ENCODE data around the gene PPP2R3B.

GRCh38 chrX:356385-357034 lies 30.2 kb downstream of the PPP2R3B start:
- TF ChIP-seq CTCF (conservative IDR thresholded peaks at IDR 0.05; ENCODE audit: low read depth, low read length) (no peak), MAZ (IDR thresholded peaks at IDR 0.05; ENCODE audit: borderline replicate concordance, low read depth, low read length) (no peak), POLR2A (IDR thresholded peaks at IDR 0.05; ENCODE audit: low read depth, low read length) (no peak), CEBPB (IDR thresholded peaks at IDR 0.05; ENCODE audit: low read depth, low read length) (no peak), FOS (IDR thresholded peaks at IDR 0.05; ENCODE audit: low read depth, low read length) (no peak), BHLHE40 (IDR thresholded peaks at IDR 0.05; ENCODE audit: low read depth, low read length) (no peak), USF2 (IDR thresholded peaks at IDR 0.05; ENCODE audit: low read depth, low read length) (no peak), RCOR1 (IDR thresholded peaks at IDR 0.05; ENCODE audit: insufficient replicate concordance, low read length) (no peak), CHD1 (IDR thresholded peaks at IDR 0.05; ENCODE audit: low read depth, low read length) (no peak), RAD21 (IDR thresholded peaks at IDR 0.05; ENCODE audit: low read length) (no peak), RFX5 (IDR thresholded peaks at IDR 0.05; ENCODE audit: low read depth, low read length) (no peak), MAFK (IDR thresholded peaks at IDR 0.05; ENCODE audit: low read depth, low read length) (no peak)
